Measurements from ENCODE around the gene PES1.

Gene PES1

DNA sequence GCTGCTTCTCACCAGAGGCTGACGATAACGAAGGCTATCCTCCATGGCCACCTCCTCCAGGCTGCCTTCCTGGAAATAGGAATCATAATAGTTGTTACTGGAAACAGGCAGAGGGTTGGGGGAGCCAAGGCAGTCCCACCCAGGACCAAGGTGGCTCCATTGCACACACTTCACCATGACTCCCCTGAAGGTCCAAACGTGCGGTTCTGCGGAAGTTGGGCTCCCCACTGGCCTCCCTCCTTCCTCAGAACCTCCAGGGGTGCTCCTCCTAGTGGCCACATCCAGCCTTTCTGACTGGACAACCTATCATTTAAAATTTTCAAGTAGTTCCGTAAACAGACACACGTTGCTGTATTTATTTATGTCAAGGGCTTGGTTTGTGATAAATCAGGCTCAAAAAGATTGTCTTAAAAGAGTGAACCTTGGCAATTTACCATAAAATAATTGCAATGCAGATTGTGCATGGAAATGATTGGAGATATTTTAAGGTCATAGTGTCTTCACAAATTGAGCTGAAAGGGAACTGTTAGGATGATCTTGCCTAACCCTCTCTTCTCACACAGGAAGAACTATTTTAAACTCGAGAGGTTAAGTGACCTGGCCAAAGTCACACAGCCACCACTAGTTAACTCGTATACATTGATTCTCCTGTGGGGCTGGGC is 13.9 kb upstream of the PES1 start:
- CTCF ChIA-PET = interaction anchor here (0.6 to 5.1 kb wide), 15 partner anchors 8 to 502 kb away, joined by 3 to 58 read pairs (median 4); partner anchors contain the start of genes PES1, SELENOM and SLC35E4
- DNase-seq (ENCODE audit: extremely low spot score) = peak; percentile 70
- TF ChIP-seq, protein P1, sequence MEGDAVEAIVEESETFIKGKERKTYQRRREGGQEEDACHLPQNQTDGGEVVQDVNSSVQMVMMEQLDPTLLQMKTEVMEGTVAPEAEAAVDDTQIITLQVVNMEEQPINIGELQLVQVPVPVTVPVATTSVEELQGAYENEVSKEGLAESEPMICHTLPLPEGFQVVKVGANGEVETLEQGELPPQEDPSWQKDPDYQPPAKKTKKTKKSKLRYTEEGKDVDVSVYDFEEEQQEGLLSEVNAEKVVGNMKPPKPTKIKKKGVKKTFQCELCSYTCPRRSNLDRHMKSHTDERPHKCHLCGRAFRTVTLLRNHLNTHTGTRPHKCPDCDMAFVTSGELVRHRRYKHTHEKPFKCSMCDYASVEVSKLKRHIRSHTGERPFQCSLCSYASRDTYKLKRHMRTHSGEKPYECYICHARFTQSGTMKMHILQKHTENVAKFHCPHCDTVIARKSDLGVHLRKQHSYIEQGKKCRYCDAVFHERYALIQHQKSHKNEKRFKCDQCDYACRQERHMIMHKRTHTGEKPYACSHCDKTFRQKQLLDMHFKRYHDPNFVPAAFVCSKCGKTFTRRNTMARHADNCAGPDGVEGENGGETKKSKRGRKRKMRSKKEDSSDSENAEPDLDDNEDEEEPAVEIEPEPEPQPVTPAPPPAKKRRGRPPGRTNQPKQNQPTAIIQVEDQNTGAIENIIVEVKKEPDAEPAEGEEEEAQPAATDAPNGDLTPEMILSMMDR (IDR thresholded peaks at IDR 0.05; ENCODE audit: control extremely low read depth, extremely low read depth, low read depth, missing control alignments) = peak; percentile 60
- POLR2A ChIA-PET = no interaction called here

DNA sequence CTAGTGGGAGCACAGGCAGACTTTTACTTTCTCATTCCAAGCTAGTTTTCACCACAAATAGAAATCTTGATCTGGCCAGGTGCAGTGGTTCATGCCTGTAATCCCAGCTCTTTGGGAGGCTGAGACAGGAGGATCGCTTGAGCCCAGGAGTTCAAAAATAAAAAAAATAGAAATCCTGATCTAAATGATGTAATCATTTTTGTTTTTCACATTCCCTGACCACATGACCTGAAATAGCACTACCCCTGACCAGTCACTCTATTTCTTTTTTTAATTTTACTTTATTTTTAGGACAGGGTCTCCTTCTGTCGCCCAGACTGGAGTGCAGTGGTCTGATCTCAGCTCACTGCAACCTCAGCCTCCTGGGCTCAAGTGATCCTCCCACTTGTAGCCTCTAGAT is 13.0 kb upstream of the PES1 start:
- ChIA-PET POLR2A (no interaction called here), CTCF (interaction anchor here (0.8 to 1.6 kb wide), 10 partner anchors 10 to 159 kb away, joined by 3 to 15 read pairs (median 3); partner anchors contain the start of genes PES1 and SLC35E4)
- TF ChIP-seq, protein P1 (IDR thresholded peaks at IDR 0.05; ENCODE audit: control extremely low read depth, extremely low read depth, low read depth, missing control alignments) = no peak
- no peak for DNase-seq (ENCODE audit: extremely low spot score)

DNA sequence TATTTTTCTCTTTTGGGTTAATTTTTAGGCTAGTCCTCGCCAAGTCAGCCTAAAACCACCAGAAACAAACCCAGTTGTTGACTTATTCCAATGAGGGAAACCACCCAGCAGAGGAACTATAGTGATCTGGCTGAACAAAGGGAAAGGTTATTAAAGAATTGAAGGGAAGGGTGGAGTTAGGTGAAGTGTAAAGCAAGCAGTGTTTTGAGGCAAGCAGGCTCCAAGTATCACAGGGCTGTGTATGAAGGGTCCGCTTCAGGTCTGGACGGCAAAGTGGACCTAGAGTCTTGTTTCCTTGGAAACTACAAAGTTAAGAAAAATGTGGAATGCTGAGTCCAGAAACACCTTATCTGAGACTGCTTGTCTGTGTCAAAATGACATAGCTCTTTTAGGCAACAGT is 12.1 kb upstream of the PES1 start:
- ChIA-PET CTCF (interaction anchor here (0.8 to 1.6 kb wide), 7 partner anchors 9 to 160 kb away, joined by 3 to 15 read pairs (median 3); partner anchors contain the start of genes PES1 and SLC35E4), POLR2A (no interaction called here)
- TF ChIP-seq, protein P1 (IDR thresholded peaks at IDR 0.05; ENCODE audit: control extremely low read depth, extremely low read depth, low read depth, missing control alignments) = no peak
- no peak for DNase-seq (ENCODE audit: extremely low spot score)

DNA sequence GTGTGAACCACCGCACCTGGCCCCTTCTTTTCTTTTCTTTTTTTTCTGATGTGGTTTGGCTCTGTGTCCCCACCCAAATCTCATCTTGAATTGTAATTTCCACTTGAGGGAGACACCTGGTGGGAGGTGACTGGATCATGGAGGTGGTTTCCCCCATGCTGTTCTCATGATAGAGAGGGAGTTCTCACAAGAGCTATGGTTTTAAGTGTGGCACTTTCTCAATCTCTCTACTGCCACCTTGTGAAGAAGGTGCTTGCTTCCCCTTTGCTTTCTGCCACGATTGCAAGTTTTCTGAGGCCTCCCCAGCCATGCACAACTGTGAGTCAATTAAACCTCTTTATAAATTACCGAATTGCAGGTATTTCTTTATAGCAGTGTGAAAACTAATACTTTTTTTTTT is 10.3 kb upstream of the PES1 start:
- POLR2A ChIA-PET = no interaction called here
- CTCF ChIA-PET = interaction anchor here (0.7 to 1.8 kb wide), 6 partner anchors 9 to 158 kb away, joined by 3 to 6 read pairs (median 4); partner anchors contain the start of gene PES1
- TF ChIP-seq, protein P1 (IDR thresholded peaks at IDR 0.05; ENCODE audit: control extremely low read depth, extremely low read depth, low read depth, missing control alignments) = peak; percentile 36
- DNase-seq (ENCODE audit: extremely low spot score) = no peak

DNA sequence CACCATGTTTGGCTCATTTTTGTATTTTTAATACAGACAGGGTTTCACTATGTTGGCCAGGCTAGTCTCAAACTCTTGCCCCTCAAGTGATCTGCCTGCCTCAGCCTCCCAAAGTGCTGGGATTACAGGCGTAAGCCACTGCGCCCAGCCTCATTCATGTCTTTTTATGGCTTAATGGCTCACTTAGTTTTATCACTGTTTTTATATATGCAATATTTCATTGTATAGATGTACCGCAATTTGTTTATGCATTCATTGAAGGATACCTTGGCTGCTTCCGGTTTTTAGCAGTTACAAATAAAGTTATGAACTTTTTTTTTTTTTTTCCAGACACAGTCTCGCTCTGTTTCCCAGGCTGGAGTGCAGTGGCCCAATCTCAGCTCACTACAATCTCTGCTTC is 9.8 kb upstream of the PES1 start:
- TF ChIP-seq, protein P1 (IDR thresholded peaks at IDR 0.05; ENCODE audit: control extremely low read depth, extremely low read depth, low read depth, missing control alignments) = no peak
- ChIA-PET CTCF (interaction anchor here (0.7 to 1.8 kb wide), 7 partner anchors 8 to 157 kb away, joined by 3 to 6 read pairs (median 4); partner anchors contain the start of gene PES1), POLR2A (no interaction called here)
- no peak for DNase-seq (ENCODE audit: extremely low spot score)

DNA sequence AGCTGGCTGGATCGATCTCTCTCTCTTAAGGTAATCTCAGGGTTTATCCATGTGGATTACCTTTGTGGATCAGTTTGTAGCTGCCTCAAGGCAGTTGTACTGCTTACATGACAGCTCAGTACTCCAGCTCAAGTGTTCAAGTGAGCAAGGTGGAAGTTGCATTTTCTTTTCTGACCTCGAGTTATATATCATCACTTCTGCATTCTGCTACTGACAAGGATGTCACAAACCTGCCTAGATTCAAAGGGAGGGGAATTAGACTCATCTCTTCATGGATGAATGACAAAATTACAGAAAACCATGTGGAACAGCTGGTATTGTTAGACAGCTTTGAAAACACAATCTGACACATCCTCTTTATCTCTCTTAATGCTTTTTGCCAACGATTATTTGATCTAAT is 9.2 kb upstream of the PES1 start:
- no peak for DNase-seq (ENCODE audit: extremely low spot score)
- CTCF ChIA-PET = interaction anchor here (0.7 to 1.7 kb wide), 4 partner anchors 8 to 40 kb away, joined by 3 to 6 read pairs (median 6); partner anchors contain the start of gene PES1
- TF ChIP-seq, protein P1 (IDR thresholded peaks at IDR 0.05; ENCODE audit: control extremely low read depth, extremely low read depth, low read depth, missing control alignments) = no peak
- POLR2A ChIA-PET = no interaction called here

Measured in GM10248 (cell line).